ENCODE data around the gene RHCG.

GRCh38 chr15:89429023-89429422 is 67.4 kb downstream of the RHCG start:
- TF ChIP-seq CTCF (conservative IDR thresholded peaks at IDR 0.05 in 1 of 2, IDR thresholded peaks at IDR 0.05 in 1 of 2; ENCODE audit: low read depth in 1 of 2, low read length in 2 of 2), result no peak
- no peak for TF ChIP-seq EZH2 (IDR thresholded peaks at IDR 0.05; ENCODE audit: low read length, missing control alignments)
